GM23248 (cell line): Measurements from ENCODE around the gene ATF5. TPM values are rescaled to one million over a fixed set of nuclear protein-coding genes. Genes with fewer than 3 reads are reported as not detected.
"Not testable (repeated sequence)": the region's sequence is repeated elsewhere in the genome, so short reads cannot be mapped to it uniquely, and the experiment has no call there.

Source experiments
- DNase-seq: peaks from one replicate; pipeline ENCODE4 v3.0.0-alpha.2; 2015
- H2AFZ ChIP-seq: fragments of 200-600 bp; sonication (generic); 2 replicates; pipeline ENCODE4 v1.6.1; 2016; ENCODE audit warnings: antibody characterized with exemption
- H3F3A ChIP-seq: fragments of 200-600 bp; sonication (generic); 2 replicates; pipeline ENCODE4 v1.6.1; 2016; ENCODE audit warnings: mild to moderate bottlenecking, antibody characterized with exemption, mixed run types; ENCODE audit not compliant: insufficient read depth
- H3K27ac ChIP-seq: fragments of 200-600 bp; sonication (generic); 2 replicates; pipeline ENCODE4 v1.5.1; 2016; ENCODE audit warnings: mild to moderate bottlenecking
- H3K27me3 ChIP-seq: fragments of 200-600 bp; sonication (generic); replicated peaks from 2 replicates; pipeline ENCODE4 v1.6.1; 2016; ENCODE audit warnings: mild to moderate bottlenecking; ENCODE audit not compliant: insufficient read depth
- H3K36me3 ChIP-seq: fragments of 200-600 bp; sonication (generic); 2 replicates; pipeline ENCODE4 v1.6.1; 2016; ENCODE audit warnings: low read depth, mild to moderate bottlenecking
- H3K4me1 ChIP-seq: fragments of 200-600 bp; sonication (generic); 2 replicates; pipeline ENCODE4 v1.6.1; 2016; ENCODE audit warnings: mild to moderate bottlenecking; ENCODE audit not compliant: insufficient read depth
- H3K4me2 ChIP-seq: fragments of 200-600 bp; sonication (generic); one replicate; pipeline ENCODE4 v1.6.1; 2016; ENCODE audit warnings: mild to moderate bottlenecking; ENCODE audit not compliant: unreplicated experiment
- H3K4me3 ChIP-seq: fragments of 200-600 bp; sonication (generic); 2 replicates; pipeline ENCODE4 v1.5.1; 2016; ENCODE audit warnings: mild to moderate bottlenecking
- H3K79me2 ChIP-seq: fragments of 200-600 bp; sonication (generic); 2 replicates; pipeline ENCODE4 v1.6.1; 2016; ENCODE audit warnings: mild to moderate bottlenecking; ENCODE audit not compliant: insufficient read depth
- H3K9ac ChIP-seq: fragments of 200-600 bp; sonication (generic); 2 replicates; pipeline ENCODE4 v1.6.1; 2016; ENCODE audit warnings: mild to moderate bottlenecking
- H3K9me2 ChIP-seq: fragments of 200-600 bp; sonication (generic); 2 replicates; pipeline ENCODE4 v1.6.1; 2016; ENCODE audit warnings: mixed run types, mild to moderate bottlenecking, moderate library complexity; ENCODE audit not compliant: insufficient read depth
- H3K9me3 ChIP-seq: fragments of 200-600 bp; sonication (generic); one replicate; pipeline ENCODE4 v1.6.1; 2017; ENCODE audit warnings: low read depth
- H4K20me1 ChIP-seq: fragments of 200-600 bp; sonication (generic); 2 replicates; pipeline ENCODE4 v1.6.0; 2016; ENCODE audit not compliant: insufficient read depth
- EZH2 ChIP-seq: fragments of 200-600 bp; sonication (generic); IDR thresholded peaks from 2 replicates; pipeline ENCODE4 v1.6.1; 2018; ENCODE audit warnings: antibody characterized with exemption, mild to moderate bottlenecking; ENCODE audit not compliant: insufficient read depth, poor library complexity, severe bottlenecking
- EZH2phosphoT487 ChIP-seq: fragments of 200-600 bp; sonication (generic); IDR thresholded peaks from 2 replicates; pipeline ENCODE4 v1.6.1; 2018; ENCODE audit warnings: antibody characterized with exemption, moderate library complexity, mild to moderate bottlenecking, low read depth; ENCODE audit not compliant: insufficient read depth
- WGBS, 2 experiments: methylation state at CpG; one replicate each; pipeline ENCODE4 v1.1.6; 2015 to 2017; ENCODE audit warnings: low lambda C conversion rate in 2 of 2, low coverage in 1 of 2; ENCODE audit errors: missing lambda C conversion rate in 2 of 2; 5-methylcytosine and 5-hydroxymethylcytosine counted together
- in situ Hi-C: fragments of 300-500 bp; cut with MboI; formaldehyde crosslinking; loops from 2 replicates; pipeline ENCODE4 v1.15.0; 2020
- polyA plus RNA-seq: library from polyadenylated mRNA; unstranded; fragments of >200 nt; fragmentation: Nextera tagmentation; extraction: Ambion mirVana; gene quantifications from 2 replicates; pipeline ENCODE4 v1.2.1, GENCODE V29; 2016
- total RNA-seq: library from RNA; depleted of rRNA; stranded (reverse); fragments of >200 nt; shearing (Covaris generic); gene quantifications from 2 replicates; pipeline ENCODE4 v1.2.3, GENCODE V29; 2014

Gene ATF5
- total and polyA plus RNA-seq, 2 experiments from 2014 or later: 8.9 TPM

GRCh38 chr19:49957262-49957915 is 28.4 kb downstream of the ATF5 start:
- H3K4me3 ChIP-seq: no peak overlapping the region
- H3K36me3 ChIP-seq: no peaks in the 10 kb centered on the region
- H3K4me1 ChIP-seq: no peaks in the 10 kb centered on the region; the same call in 1 of the 2 replicates
- no peak overlapping the region for H2AFZ ChIP-seq
- H3K9ac ChIP-seq: no peak overlapping the region
- H3K79me2 ChIP-seq: no peaks in the 10 kb centered on the region
- H3K9me3 ChIP-seq: no peaks in the 10 kb centered on the region
- no peak for DNase-seq
- H3K4me2 ChIP-seq: no peak overlapping the region
- H3K9me2 ChIP-seq: no peaks in the 10 kb centered on the region
- peaks cover 10% of the 10 kb centered on the region; the same call in 1 of the 2 replicates for H3K27me3 ChIP-seq
- no peaks in the 10 kb centered on the region for H4K20me1 ChIP-seq
- H3K27ac ChIP-seq: no peak overlapping the region
- TF ChIP-seq EZH2phosphoT487: no peak
- no peak for TF ChIP-seq EZH2
- in situ Hi-C loops: no loop called here
- no peaks in the 10 kb centered on the region for H3F3A ChIP-seq
- whole genome bisulfite sequencing, 2 experiments: 78 to 82% methylated on average over 10 of the region's 10 CpGs

GRCh38 chr19:49958144-49958543 is 29.1 kb downstream of the ATF5 start:
- in situ Hi-C loops, H4K20me1 ChIP-seq, H3K4me1 ChIP-seq, H3K9me3 ChIP-seq, H3K9ac ChIP-seq, H3K4me2 ChIP-seq, H3K27ac ChIP-seq, H2AFZ ChIP-seq, H3K27me3 ChIP-seq, H3F3A ChIP-seq, DNase-seq, H3K36me3 ChIP-seq, H3K9me2 ChIP-seq, H3K4me3 ChIP-seq, H3K79me2 ChIP-seq: not testable (repeated sequence)
- 15 to 18% methylated on average over 6 to 9 of the region's 9 CpGs for WGBS, 2 experiments

GRCh38 chr19:49958596-49958995 is 29.6 kb downstream of the ATF5 start:
- H3K9me2 ChIP-seq, DNase-seq, H3K4me1 ChIP-seq, H3F3A ChIP-seq, H3K4me2 ChIP-seq, H3K9me3 ChIP-seq, H2AFZ ChIP-seq, H3K4me3 ChIP-seq, H4K20me1 ChIP-seq, in situ Hi-C loops, H3K27me3 ChIP-seq, H3K79me2 ChIP-seq, H3K27ac ChIP-seq, H3K9ac ChIP-seq, H3K36me3 ChIP-seq: not testable (repeated sequence)
- 24 to 28% methylated on average over 10 to 13 of the region's 13 CpGs for WGBS, 2 experiments

- H3K9ac ChIP-seq, H3K4me3 ChIP-seq, in situ Hi-C loops, H3K4me1 ChIP-seq, H2AFZ ChIP-seq, H3K27me3 ChIP-seq, H3K9me3 ChIP-seq, H3K79me2 ChIP-seq, H3K4me2 ChIP-seq, H3K27ac ChIP-seq, H3K9me2 ChIP-seq, H3K36me3 ChIP-seq, H4K20me1 ChIP-seq, H3F3A ChIP-seq, DNase-seq: not testable (repeated sequence)
- WGBS, 2 experiments: 29% methylated on average over 5 of the region's 12 CpGs; no CpG with 5 or more reads in 1 of the 2 experiments
Measured at GRCh38 chr19:49959892-49960291, 30.9 kb downstream of the ATF5 start.

- DNase-seq, H3K9me2 ChIP-seq, H3K36me3 ChIP-seq, H3K79me2 ChIP-seq, H3K4me2 ChIP-seq, in situ Hi-C loops, H3K27ac ChIP-seq, H3K9me3 ChIP-seq, H2AFZ ChIP-seq, H3K9ac ChIP-seq, H4K20me1 ChIP-seq, H3K27me3 ChIP-seq, H3F3A ChIP-seq, H3K4me1 ChIP-seq, H3K4me3 ChIP-seq: not testable (repeated sequence)
- WGBS, 2 experiments: 29 to 54% methylated on average over 5 of the region's 10 CpGs
Measured at GRCh38 chr19:49960980-49961379, 32.0 kb downstream of the ATF5 start, which contains the start of gene SIGLEC11. TSS of gene SIGLEC11 (minus strand) at chr19:49961172. CDS start at chr19:49961081, 91 bp downstream.
